Glutamatergic neuron (in vitro differentiated cells): ENCODE data around the gene PTPN12. TPM values are rescaled to one million over a fixed set of nuclear protein-coding genes. Genes with fewer than 3 reads are reported as not detected.

Source experiments
- DNase-seq: peaks from one replicate; pipeline ENCODE4 v3.0.0; 2022
- H3K27ac Mint-ChIP-seq: one replicate; pipeline ENCODE4 v1.8.0; 2020; ENCODE audit warnings: mild to moderate bottlenecking, mixed read lengths, inconsistent platforms; ENCODE audit not compliant: unreplicated experiment
- H3K27me3 Mint-ChIP-seq: one replicate; pipeline ENCODE4 v1.8.0; 2020; ENCODE audit warnings: mild to moderate bottlenecking, moderate library complexity, mixed read lengths, inconsistent platforms; ENCODE audit not compliant: unreplicated experiment
- H3K36me3 Mint-ChIP-seq: one replicate; pipeline ENCODE4 v1.8.0; 2020; ENCODE audit warnings: mild to moderate bottlenecking, mixed read lengths, inconsistent platforms; ENCODE audit not compliant: unreplicated experiment
- H3K4me1 Mint-ChIP-seq: one replicate; pipeline ENCODE4 v1.8.0; 2020; ENCODE audit warnings: mild to moderate bottlenecking, low read depth, mixed read lengths, inconsistent platforms; ENCODE audit not compliant: unreplicated experiment
- H3K4me3 Mint-ChIP-seq: one replicate; pipeline ENCODE4 v1.8.0; 2020; ENCODE audit warnings: mild to moderate bottlenecking, mixed read lengths, inconsistent platforms; ENCODE audit not compliant: unreplicated experiment
- H3K9me3 Mint-ChIP-seq: one replicate; pipeline ENCODE4 v1.8.0; 2020; ENCODE audit warnings: mild to moderate bottlenecking, moderate library complexity, mixed read lengths, inconsistent platforms; ENCODE audit not compliant: unreplicated experiment
- total RNA-seq: library from RNA; stranded (reverse); fragmentation: NEBNext Ultra II Directional; extraction: Animal tissue kit (Norgen Biotek cat#: 25700); gene quantifications from one replicate; pipeline ENCODE4 v1.2.1, GENCODE V29; 2021; ENCODE audit not compliant: unreplicated experiment
- TF ChIP-seq, protein P1 (sequence below): fragments of 200-600 bp; sonication (generic); IDR thresholded peaks from one replicate; pipeline ENCODE4 v1.5.0; 2021; ENCODE audit not compliant: partially characterized antibody, unreplicated experiment

PTPN12 gene
- total RNA-seq, 1 donor from 2014 or later: 106 TPM

DNA sequence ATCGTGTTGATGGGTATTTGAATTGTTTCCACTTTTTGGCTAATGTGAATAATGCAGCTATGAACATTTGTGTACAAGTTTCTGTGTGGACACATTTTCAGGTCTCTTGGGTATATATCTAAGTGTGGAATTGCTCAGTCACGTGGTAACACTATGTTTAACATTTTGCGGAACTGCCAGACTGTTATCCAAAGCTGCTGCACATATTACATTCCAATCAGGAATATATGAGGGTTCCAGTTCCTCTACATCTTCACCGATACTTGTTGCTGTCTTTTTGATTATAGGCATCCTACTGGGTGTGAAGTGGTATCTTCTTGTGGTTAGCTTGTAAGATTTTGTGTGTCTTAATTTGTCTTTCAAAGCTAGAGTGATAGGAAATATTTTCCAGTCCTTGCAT lies 6.8 kb downstream of the PTPN12 start:
- Mint-ChIP-seq H3K27ac (no peak overlapping the region), H3K9me3 (no peaks in the 10 kb centered on the region), H3K36me3 (no peaks in the 10 kb centered on the region), H3K4me1 (peaks cover 36% of the 10 kb centered on the region), H3K27me3 (peaks cover 2% of the 10 kb centered on the region), H3K4me3 (no peak overlapping the region)
- TF ChIP-seq, protein P1, sequence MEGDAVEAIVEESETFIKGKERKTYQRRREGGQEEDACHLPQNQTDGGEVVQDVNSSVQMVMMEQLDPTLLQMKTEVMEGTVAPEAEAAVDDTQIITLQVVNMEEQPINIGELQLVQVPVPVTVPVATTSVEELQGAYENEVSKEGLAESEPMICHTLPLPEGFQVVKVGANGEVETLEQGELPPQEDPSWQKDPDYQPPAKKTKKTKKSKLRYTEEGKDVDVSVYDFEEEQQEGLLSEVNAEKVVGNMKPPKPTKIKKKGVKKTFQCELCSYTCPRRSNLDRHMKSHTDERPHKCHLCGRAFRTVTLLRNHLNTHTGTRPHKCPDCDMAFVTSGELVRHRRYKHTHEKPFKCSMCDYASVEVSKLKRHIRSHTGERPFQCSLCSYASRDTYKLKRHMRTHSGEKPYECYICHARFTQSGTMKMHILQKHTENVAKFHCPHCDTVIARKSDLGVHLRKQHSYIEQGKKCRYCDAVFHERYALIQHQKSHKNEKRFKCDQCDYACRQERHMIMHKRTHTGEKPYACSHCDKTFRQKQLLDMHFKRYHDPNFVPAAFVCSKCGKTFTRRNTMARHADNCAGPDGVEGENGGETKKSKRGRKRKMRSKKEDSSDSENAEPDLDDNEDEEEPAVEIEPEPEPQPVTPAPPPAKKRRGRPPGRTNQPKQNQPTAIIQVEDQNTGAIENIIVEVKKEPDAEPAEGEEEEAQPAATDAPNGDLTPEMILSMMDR: no peak
- no peak for DNase-seq

DNA sequence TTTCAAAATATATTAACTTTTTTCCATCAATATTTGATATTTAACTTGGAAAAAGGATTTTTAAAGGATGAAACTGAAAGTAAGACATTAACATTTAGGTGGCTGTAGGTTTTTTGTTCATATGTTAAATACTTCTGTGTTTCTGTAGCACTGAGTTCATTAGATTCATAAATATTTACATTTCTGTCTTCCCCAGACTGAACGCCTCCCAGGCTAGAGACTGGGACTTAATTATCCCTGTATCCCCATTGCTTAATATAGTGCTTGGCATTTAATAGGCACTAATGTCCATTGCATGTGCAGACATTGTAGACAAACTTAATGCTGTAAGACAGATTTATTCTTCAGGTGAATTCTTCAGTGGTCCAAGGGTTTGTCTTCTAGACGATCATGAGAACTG lies 7.4 kb downstream of the PTPN12 start:
- H3K9me3 Mint-ChIP-seq: no peaks in the 10 kb centered on the region
- peaks cover 35% of the 10 kb centered on the region for H3K4me1 Mint-ChIP-seq
- no peak for DNase-seq
- no peak overlapping the region for H3K4me3 Mint-ChIP-seq
- TF ChIP-seq, protein P1: no peak
- peaks cover 2% of the 10 kb centered on the region for H3K27me3 Mint-ChIP-seq
- H3K36me3 Mint-ChIP-seq: no peaks in the 10 kb centered on the region
- no peak overlapping the region for H3K27ac Mint-ChIP-seq

DNA sequence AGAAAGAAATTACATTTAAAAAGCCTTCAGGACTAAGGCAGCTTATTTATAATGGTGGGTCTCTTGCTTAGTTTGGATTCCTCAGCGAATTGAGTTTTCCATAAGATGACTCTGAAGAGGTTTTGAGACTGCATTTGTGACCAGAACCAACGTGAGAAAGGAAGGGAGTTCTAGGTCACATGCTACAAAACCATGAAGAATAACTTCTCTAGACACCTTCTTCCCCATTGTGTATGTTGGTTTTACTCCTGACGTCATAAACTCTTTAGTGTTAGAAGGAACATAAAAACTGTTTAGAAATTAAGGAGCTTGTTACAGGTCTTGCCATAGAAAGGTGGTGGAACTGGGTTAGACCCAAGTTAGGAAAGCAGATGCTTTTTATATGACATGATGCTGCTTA lies 11.1 kb downstream of the PTPN12 start:
- H3K27ac Mint-ChIP-seq: no peak overlapping the region
- TF ChIP-seq, protein P1: no peak
- H3K4me3 Mint-ChIP-seq: no peak overlapping the region
- H3K27me3 Mint-ChIP-seq: peaks cover 2% of the 10 kb centered on the region
- no peaks in the 10 kb centered on the region for H3K36me3 Mint-ChIP-seq
- H3K4me1 Mint-ChIP-seq: peaks cover 24% of the 10 kb centered on the region
- no peak for DNase-seq
- H3K9me3 Mint-ChIP-seq: no peaks in the 10 kb centered on the region

DNA sequence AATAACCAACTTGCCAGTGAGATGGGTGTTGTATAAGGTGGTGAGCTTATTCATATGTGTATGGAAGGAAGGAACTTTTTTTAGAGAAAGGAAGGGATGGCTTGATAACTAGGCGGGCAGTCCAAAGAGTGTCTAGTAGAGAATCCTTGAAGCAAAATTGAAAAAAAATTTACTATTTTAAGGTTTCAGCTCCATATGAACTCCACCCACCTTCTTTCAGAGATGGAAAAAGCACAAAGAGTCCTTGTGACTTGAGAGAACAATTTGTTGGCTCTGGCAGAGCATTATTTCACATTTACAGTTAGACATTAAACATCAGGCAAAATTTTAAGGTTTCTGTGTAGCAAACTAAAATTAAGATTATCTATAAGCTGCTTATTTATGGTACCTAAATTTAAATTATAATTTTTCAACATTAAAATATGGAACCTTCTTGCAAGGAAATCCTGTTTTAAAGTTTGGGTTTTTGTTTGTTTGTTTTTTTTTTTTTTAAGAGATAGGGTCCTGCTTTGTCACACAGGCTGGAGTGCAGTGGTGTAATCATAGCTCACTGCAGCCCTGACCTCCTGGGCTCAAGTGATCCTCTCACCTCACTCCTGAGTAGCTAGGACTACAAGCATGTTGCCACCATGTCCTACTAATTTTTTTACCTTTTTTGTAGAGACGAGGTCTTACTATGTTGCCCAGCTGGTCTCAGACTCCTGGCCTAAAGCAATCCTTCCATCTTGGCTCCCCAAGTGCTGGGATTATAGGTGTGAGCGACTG lies 12.2 kb downstream of the PTPN12 start:
- Mint-ChIP-seq H3K27ac (no peak overlapping the region), H3K4me1 (peaks cover 18% of the 10 kb centered on the region), H3K4me3 (no peak overlapping the region), H3K27me3 (peaks cover 2% of the 10 kb centered on the region), H3K9me3 (no peaks in the 10 kb centered on the region), H3K36me3 (no peaks in the 10 kb centered on the region)
- TF ChIP-seq, protein P1: no peak
- no peak for DNase-seq

DNA sequence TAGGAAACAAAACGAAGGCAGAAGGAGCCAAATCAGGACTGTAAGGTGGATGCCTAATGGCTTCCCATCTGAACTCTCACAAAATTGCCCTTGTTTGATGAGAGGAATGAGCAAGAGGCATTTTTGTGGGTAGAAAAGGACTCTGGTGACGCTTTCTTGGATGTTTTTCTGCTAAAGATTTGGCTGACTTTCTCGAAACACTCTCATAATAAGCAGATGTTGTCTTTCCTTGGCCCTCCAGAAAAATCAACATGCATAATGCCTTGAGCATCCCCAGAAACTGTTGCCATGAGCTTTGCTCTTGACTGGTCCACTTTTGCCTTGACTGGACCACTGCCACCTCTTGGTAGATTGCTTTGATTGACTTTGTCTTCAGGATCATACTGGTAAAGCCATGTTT lies 13.5 kb downstream of the PTPN12 start:
- no peak overlapping the region for H3K4me3 Mint-ChIP-seq
- H3K27ac Mint-ChIP-seq: no peak overlapping the region
- peaks cover 16% of the 10 kb centered on the region for H3K4me1 Mint-ChIP-seq
- DNase-seq: no peak
- H3K27me3 Mint-ChIP-seq: peaks cover 2% of the 10 kb centered on the region
- TF ChIP-seq, protein P1: no peak
- H3K36me3 Mint-ChIP-seq: no peaks in the 10 kb centered on the region
- H3K9me3 Mint-ChIP-seq: no peaks in the 10 kb centered on the region
